AG09309 (cell line): ENCODE measurements around the gene ALX4.

Source experiments
- DNase-seq: peaks from one replicate; pipeline ENCODE4 v3.0.0-alpha.2; 2010; ENCODE audit warnings: low read depth
- H3K4me3 ChIP-seq: 2 replicates; pipeline ENCODE4 v1.5.1; 2011; ENCODE audit warnings: mild to moderate bottlenecking, low read depth, low read length, moderate library complexity; ENCODE audit not compliant: control insufficient read depth
- TF ChIP-seq, protein P1 (sequence below): IDR thresholded peaks from 2 replicates; pipeline ENCODE4 v1.5.1; 2011; ENCODE audit warnings: mild to moderate bottlenecking, low read depth, low read length, inconsistent platforms; ENCODE audit not compliant: insufficient read depth, control insufficient read depth; ENCODE audit errors: missing control alignments

ALX4 gene

DNA sequence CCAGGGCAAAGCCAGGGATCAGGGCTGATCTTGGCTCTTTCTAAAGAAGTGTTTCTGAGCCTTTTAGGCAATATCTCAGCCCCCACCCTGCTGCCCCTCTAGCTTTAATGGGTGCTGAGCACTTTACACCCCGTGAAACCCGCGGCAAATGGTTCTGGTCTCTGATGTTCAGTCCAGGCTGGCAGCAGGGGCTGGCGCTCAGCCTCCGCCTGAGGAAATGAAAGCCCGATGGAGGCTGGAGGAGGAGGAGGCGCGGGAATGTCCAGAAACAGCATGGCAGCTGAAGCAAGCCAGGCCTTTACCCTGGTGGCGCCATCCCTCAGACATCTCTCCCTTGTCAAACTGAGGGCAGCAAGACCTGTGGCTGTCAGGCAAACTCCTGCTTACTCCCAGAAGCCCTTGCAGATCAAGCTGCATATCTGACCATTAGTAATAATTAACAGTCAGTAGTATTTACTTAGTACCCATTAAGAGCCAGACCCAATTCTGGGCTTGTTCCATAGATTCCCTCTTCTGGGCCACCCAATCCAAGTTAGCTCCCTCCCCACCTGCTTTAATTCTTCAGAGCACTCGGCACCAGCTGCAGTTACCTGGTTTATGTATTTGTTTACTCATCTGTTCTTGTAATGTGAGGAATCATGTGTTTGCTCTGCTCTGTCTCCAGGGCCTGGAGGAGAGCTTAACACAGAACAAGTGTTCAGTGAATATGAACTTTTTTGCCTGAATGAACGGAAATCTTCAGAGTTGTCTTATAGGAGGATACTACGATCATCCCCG is 15.0 kb upstream of the ALX4 start:
- H3K4me3 ChIP-seq, result no peak overlapping the region
- no peak for DNase-seq
- TF ChIP-seq, protein P1, sequence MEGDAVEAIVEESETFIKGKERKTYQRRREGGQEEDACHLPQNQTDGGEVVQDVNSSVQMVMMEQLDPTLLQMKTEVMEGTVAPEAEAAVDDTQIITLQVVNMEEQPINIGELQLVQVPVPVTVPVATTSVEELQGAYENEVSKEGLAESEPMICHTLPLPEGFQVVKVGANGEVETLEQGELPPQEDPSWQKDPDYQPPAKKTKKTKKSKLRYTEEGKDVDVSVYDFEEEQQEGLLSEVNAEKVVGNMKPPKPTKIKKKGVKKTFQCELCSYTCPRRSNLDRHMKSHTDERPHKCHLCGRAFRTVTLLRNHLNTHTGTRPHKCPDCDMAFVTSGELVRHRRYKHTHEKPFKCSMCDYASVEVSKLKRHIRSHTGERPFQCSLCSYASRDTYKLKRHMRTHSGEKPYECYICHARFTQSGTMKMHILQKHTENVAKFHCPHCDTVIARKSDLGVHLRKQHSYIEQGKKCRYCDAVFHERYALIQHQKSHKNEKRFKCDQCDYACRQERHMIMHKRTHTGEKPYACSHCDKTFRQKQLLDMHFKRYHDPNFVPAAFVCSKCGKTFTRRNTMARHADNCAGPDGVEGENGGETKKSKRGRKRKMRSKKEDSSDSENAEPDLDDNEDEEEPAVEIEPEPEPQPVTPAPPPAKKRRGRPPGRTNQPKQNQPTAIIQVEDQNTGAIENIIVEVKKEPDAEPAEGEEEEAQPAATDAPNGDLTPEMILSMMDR, result no peak

DNA sequence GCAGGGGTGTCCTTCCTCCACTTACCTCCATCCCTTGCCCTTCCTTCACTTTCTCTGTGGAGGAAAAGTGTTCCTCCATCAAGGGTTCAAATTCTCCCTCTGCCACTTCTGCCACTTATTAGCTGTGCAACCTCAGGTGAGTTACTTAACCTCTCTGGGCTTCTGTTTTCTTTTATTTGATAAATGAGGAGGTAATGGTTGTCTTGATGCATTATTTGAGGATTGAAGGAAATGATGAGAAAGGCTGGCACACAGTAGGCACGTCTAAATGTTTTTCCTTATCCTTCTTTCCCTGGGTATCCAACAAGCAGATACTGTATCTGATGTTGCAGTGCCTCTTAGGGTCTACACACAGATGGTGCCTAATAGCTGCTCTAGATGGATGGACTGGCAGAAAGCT is 14.3 kb upstream of the ALX4 start:
- no peak for DNase-seq
- TF ChIP-seq, protein P1, result no peak
- no peak overlapping the region for H3K4me3 ChIP-seq

DNA sequence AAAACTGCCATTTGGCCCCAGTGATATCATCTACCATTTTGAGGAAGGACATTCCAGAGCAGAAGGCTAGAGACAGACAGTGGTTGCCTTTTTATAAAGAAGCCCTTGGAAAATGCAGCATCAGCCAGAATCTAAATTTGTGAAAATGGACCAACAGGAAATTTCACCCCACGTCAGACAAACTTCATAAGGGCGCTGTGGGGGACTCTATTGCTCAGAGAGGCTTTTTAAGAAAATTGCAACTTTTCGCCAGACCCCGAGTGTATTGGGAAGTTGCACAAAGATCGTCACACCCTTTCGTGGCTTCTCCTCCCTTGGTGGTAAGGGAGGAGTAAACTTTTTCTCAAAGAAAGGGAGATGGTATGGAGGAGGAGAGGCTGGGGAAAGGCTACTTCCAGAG is 12.3 kb upstream of the ALX4 start:
- DNase-seq, result no peak
- TF ChIP-seq, protein P1, result no peak
- no peak overlapping the region for H3K4me3 ChIP-seq

DNA sequence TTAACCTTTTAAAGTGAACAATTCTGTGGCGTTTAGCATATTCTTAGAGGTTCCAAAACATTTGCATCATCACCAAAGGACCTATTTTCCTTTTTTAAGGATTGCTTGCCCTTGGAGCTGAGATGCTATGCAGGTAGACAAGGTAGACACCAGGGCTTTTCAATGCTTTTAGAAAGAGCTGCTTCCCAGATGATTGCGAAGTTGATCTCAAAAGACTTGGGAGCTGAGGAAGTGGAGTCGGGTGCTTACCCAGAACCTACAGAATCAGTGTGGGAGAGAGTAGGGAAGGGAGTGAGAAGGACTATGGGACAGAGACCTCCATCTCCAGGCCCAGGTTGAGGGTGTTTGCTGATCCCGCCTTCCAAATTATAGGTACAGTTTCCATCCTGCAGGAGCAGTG is 11.1 kb upstream of the ALX4 start:
- no peak overlapping the region for H3K4me3 ChIP-seq
- TF ChIP-seq, protein P1, result no peak
- DNase-seq, result no peak

DNA sequence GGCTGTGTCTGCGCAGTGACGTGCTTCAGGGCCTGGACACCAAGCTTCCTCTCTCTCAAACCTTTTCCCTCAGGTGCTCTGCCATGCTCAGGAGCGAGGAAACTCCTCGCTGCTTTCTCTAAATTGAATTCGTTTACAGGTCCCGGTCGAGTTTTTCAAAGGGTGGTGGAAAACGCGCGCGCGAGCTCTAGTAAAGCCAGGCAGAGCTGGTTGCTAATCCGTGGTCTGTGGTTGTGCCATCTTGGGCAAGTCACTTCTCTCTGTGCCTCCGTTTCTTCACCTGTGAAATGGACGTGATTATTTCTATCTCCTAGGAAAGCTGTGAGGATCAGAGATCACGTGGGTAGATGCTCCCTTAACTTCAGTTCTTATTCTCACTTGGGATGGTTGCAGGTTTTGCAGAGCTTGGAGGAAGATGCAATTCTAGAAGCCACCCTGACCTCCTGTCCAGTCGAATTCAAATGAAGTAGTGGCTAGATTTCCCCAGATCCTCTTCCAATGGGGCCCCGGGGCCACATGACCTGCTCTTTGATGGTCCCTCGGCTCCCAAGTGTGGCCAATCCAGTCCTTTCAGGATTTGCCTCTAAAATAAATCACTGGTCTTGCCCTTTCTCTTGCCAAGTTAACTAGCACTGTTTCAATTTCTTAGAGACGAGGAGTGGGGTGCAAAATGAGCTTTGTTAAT is 10.5 kb upstream of the ALX4 start:
- TF ChIP-seq, protein P1, result no peak
- DNase-seq, result no peak
- no peak overlapping the region for H3K4me3 ChIP-seq

DNA sequence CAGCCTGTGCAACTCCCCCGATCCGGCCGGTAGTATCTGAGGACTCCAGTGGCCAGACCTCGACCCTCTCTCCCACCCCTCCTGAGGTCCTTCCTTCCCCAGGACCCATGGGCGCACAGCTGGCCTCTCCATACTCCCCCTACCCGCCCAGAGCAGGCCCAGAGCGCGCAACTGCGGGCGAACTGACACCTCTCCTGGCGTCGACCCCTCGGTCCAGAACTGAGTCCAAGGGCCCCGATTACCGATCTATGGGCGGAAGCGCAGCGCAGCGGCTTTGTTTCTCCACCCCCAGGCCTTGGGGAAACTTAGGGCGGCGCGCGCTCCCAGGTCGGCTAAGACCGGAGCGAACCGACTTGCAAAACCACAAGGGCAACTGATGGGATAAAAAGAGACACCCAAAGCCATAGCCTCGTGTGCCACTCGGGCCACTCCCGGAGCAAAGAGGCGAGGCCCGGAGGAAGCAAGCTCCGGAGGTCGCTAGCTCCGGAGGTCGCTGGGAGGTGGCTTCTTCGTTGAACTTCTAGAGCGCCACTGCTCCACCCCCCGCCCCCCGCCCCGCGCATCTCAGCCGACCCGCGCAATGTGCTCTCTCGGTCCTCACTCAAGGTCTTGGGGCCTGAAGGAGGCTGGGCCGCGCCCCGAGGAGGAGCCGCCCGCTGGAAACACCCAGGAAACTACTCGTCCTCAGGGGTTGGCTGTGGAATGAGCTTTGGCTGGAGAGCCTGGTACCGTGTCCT is 9.8 kb upstream of the ALX4 start:
- DNase-seq, result no peak
- TF ChIP-seq, protein P1, result no peak
- H3K4me3 ChIP-seq, result no peak overlapping the region
